Activated naive CD4-positive, alpha-beta T cell treated with anti-CD3 and anti-CD28 coated beads, Interleukin-2, amount 10 ng/mL, durations not matched to agents 7 days and 5 days (primary cell): ENCODE measurements around the gene WNK2.
A peak's percentile ranks its signal among the peaks of the same experiment; 100 is the strongest.
"Not testable (repeated sequence)": the region's sequence is repeated elsewhere in the genome, so short reads cannot be mapped to it uniquely, and the experiment has no call there.

Experiments
- CTCF ChIA-PET: fragments of 350-600 bp; sonication (Branson Sonifier 250); formaldehyde crosslinking; loops from one replicate; lab custom pipeline; 2021; ENCODE audit warnings: antibody characterized with exemption; lab: Charles Lee
- DNase-seq: peaks from one replicate; pipeline ENCODE4 v3.0.0-alpha.2; 2020
- H3K27ac Mint-ChIP-seq: one replicate; pipeline ENCODE4 v1.8.0; 2021; ENCODE audit warnings: mild to moderate bottlenecking, moderate library complexity, mixed read lengths
- H3K27me3 Mint-ChIP-seq: one replicate; pipeline ENCODE4 v1.8.0; 2021; ENCODE audit warnings: mild to moderate bottlenecking, mixed read lengths
- H3K36me3 Mint-ChIP-seq: one replicate; pipeline ENCODE4 v1.8.0; 2021; ENCODE audit warnings: mixed read lengths
- H3K4me1 Mint-ChIP-seq: one replicate; pipeline ENCODE4 v1.8.0; 2021; ENCODE audit warnings: mixed read lengths
- H3K4me3 Mint-ChIP-seq: one replicate; pipeline ENCODE4 v1.8.0; 2021; ENCODE audit warnings: mild to moderate bottlenecking, moderate library complexity, mixed read lengths
- H3K9me3 Mint-ChIP-seq: one replicate; pipeline ENCODE4 v1.8.0; 2021; ENCODE audit warnings: mixed read lengths

Gene WNK2

DNA sequence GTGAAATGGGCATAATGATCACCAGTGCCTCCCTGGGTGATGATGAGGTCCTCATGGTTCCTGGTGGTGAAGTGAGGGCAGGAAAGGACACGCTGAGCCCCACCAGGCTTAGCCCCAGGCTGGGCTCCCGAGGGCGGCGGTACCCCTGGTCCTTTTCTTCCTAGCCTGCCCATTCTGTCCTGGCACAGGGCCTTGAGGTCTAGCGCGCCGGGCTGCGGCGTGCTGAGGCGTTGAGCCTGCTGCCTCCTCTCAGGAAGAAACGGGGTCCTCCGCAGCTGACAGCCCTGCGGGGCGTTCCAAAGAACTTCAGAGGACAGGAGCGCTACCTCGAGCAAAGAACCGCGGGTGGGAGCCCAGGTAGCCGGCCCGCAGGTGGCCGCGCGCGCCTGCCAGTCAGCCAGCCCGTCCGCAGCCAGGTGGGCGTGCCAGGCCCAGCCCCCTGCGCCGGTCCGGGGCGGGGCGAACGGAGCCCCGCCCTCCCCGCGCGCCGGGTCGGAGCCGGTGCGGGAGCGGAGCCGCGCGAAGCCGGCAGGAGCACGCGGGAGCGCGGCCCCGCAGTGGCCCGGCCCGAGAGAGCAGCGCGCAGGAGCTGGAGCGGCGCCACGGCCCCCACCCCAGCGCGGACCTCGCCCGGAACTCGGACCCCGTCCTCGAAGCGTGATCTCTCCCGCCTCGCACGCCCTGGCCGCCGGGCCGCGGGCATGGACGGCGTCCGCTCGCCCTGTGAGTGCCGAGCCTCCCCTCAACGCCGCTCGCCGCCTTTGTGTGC, at the start of gene WNK2:
TSS of gene WNK2 (plus strand) at position 477 of the 769 bp plus-strand sequence. CDS start 791 bp downstream, outside the sequence.
- Mint-ChIP-seq H3K4me1 (peaks cover 14% of the 10 kb centered on the region), H3K4me3 (peak within 1 kb of the TSS; percentile 68), H3K36me3 (no peaks in the 10 kb centered on the region), H3K9me3 (no peaks in the 10 kb centered on the region), H3K27ac (peak within 1 kb of the TSS; percentile 55), H3K27me3 (peaks cover 92% of the 10 kb centered on the region)
- DNase-seq = peak; percentile 65
- CTCF ChIA-PET = interaction anchor here (1.6 kb wide), 1 partner anchor 10 kb away, joined by 3 read pairs; no protein-coding TSS in a partner anchor

DNA sequence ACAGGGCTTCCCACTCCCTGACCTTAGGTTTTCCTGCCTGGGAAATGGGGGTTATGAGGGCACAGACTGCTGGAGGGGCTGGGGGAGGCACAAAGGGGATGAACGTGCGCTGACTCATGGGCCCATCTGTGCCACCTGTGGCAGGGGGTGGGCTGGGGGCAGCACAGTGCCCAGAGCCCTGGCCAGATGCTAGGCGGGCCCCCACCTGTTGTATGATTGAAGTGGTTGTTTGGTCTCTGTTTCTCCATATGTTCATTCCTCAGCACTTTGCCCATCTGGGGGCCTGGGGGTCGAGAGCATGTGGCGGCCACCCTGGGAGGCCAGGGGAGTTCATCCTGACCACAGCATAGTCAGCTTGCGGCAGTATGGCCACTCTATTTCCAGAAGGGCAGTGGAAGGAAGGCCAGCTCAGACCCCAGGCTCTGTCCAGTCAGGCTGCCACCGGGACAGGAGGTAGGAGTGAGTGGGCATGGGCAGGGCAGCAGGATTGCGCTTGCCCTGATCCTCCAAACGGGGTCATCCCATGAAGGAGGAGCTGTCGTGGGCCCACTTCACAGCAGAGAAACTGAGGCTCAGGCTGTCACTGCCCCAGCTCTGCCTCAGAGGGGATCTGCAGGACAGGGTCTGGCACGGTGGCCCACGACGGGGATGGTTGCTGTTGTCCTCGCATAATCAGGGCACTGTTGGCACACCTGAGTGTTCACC, 49.0 kb upstream of the WNK2 start:
- no peak for DNase-seq
- peaks cover 4% of the 10 kb centered on the region for H3K36me3 Mint-ChIP-seq
- peak overlapping the region; percentile 76 for H3K4me3 Mint-ChIP-seq
- H3K4me1 Mint-ChIP-seq = peaks cover 63% of the 10 kb centered on the region
- H3K27me3 Mint-ChIP-seq = no peaks in the 10 kb centered on the region
- CTCF ChIA-PET = interaction anchor here (0.7 to 1.1 kb wide), 4 partner anchors 15 to 131 kb away, joined by 3 read pairs; no protein-coding TSS in a partner anchor
- peaks cover 4% of the 10 kb centered on the region for H3K9me3 Mint-ChIP-seq
- peak overlapping the region; percentile 89 for H3K27ac Mint-ChIP-seq

DNA sequence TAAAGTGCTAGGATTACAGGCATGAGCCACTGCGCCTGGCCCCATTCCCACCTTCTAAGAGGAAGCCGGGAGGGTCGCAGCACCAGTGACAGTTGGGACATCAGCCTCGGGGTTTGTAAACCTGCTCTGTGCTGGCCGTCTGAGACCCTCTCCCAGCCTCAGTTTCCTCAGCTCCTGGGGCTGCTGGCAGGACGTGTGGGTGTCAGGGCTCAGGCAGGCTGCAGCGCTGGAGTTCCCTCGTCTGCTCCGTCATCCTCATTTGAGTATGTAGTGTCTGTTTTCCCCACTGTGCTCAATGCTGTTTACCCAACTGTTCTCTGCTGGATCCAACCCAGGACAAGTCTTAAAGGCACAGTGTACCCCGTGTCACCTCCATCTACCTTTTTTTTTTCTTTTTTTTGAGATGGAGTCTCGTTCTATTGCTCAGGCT, 47.9 kb upstream of the WNK2 start:
- Mint-ChIP-seq H3K27me3 (no peaks in the 10 kb centered on the region), H3K4me3 (no peak overlapping the region), H3K36me3 (peaks cover 5% of the 10 kb centered on the region), H3K27ac (no peak overlapping the region), H3K4me1 (peaks cover 60% of the 10 kb centered on the region), H3K9me3 (peaks cover 4% of the 10 kb centered on the region)
- CTCF ChIA-PET = no interaction called here
- DNase-seq = no peak

DNA sequence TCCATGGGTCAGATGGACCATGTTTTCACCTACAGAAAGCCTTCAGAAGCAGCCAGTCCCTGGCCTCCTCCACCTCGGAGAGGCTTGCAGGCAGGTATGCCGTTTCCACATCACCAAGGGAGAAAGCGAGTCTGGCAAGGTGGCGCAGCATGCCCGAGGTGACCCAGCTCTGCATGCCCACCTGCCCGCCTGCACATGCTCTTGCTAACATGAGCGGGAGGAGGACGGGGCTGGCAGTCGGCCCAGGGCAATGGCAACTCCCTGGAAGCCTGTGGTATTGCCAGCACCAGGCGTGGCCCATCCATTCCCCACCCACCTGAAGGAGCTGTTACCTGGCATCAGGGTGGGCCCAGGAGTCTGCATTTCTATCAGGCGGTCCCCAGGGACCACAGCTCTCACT, 46.6 kb upstream of the WNK2 start:
- Mint-ChIP-seq H3K27me3 (no peaks in the 10 kb centered on the region), H3K36me3 (peaks cover 5% of the 10 kb centered on the region), H3K4me1 (peaks cover 52% of the 10 kb centered on the region), H3K4me3 (no peak overlapping the region), H3K27ac (no peak overlapping the region), H3K9me3 (peaks cover 4% of the 10 kb centered on the region)
- CTCF ChIA-PET = no interaction called here
- DNase-seq = no peak

DNA sequence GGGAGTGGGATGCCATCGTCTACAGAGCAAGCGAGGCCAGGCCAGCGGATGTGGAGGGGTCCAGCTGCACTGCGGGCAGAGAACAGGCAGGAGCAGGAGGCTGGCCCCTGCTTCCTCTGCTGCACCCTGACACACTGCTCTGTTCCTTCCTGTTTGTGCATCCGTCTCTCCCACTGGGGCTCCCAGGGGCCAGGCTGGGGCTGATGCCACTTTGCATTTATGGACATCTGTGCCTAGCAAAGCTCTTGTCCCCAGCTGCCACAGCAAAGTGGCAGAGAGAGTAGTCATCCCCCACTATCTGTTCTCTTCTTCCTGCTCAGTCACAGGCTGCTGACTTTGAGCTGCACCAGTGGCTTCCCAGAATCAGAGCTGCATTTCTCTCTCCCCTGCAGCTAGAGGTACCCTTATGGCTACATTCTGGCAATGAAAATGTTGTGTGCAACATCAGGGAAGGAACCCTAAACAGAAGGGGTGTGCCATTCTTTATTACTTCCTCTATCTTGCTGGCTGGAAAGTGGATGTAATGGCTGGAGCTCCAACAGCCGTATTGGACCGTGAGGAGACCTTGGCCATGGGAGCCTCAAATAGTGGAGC, 45.7 kb upstream of the WNK2 start:
- Mint-ChIP-seq H3K36me3 (peaks cover 3% of the 10 kb centered on the region), H3K27ac (peak overlapping the region; percentile 24), H3K27me3 (no peaks in the 10 kb centered on the region), H3K4me1 (peaks cover 51% of the 10 kb centered on the region), H3K9me3 (peaks cover 4% of the 10 kb centered on the region), H3K4me3 (no peak overlapping the region)
- CTCF ChIA-PET = interaction anchor here (1.9 kb wide), 1 partner anchor 16 kb away, joined by 5 read pairs; no protein-coding TSS in a partner anchor
- DNase-seq = no peak

DNA sequence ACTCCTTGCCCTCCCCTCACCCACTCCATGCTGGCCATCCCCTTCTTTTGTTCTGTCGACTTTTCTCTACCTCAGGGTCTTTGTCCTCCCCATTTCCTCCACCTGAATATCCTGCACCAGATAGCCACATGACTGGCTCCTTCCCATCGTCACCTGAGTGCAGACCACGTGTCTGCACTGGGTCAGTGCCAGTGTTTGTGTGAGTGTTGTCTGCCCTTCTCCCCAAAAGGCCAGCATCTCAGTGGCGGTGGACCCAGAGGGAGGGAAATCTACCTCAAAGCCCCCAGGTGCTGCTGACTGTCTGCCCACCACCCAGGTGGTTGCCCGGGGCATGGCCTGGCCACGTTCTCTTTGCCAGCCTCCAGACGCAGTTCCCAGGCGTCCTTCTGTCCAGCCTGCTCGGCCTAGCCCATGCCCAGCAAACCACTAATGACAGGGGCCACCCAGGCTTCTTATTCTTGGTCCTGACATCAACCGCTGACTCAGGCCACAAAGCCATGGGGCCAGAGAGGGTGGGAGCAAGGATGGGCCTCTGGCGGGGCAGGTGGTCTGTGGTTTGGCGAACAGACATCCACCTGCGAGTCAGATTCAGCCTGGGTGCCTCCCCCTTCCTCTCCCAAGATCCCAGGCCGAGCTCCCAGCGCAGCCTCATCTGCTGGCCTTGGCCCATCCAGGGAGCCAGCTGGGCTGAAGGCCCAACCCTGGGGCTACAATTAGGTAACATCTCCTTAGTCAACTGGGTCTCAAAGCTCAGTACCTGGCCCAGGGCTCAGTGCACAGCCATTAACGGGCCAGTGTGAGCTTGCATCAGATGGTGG, 44.4 kb upstream of the WNK2 start:
- Mint-ChIP-seq H3K27ac (no peak overlapping the region), H3K4me3 (no peak overlapping the region), H3K27me3 (no peaks in the 10 kb centered on the region), H3K9me3 (peaks cover 4% of the 10 kb centered on the region), H3K4me1 (peaks cover 59% of the 10 kb centered on the region), H3K36me3 (peaks cover 3% of the 10 kb centered on the region)
- DNase-seq = no peak
- CTCF ChIA-PET = interaction anchor here (1.3 to 1.9 kb wide), 3 partner anchors 14 to 31 kb away, joined by 4 to 5 read pairs (median 4); no protein-coding TSS in a partner anchor

DNA sequence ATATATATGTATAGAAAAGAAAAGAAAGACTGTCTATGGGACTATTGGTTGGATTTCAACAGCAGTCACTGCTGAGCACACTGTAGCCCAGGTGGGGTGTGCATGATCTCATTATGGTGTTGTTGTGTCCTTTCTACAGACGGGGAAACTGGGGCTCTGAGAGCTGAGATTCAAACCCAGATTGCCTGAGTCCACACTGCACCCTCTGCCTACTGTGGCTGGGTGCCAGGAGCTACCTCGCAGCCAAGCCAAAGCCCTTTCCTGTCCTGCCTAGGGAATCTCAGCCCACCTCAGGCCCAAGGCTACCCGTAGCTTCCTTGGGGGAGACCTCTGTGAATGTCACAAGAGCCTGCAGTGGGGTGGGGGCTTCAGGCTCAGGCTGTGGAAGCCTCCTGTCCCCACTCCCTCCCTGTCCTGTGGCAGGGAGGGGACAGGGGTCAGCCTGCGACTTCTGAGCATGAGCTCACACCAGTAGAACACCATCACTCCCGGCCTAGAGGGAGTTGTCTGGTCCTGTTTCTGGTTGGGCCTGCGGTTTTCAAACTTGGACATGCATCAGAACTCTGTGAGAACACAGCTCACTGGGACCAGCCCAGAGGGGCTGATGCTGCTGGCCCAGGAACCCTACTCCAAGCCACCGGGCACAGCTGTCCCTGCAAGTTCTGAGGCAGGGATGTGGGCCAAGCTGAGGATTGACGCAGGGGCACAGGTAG, 42.0 kb upstream of the WNK2 start:
- Mint-ChIP-seq H3K9me3 (peaks cover 16% of the 10 kb centered on the region), H3K27ac (no peak overlapping the region), H3K4me3 (no peak overlapping the region), H3K4me1 (peaks cover 67% of the 10 kb centered on the region), H3K27me3 (no peaks in the 10 kb centered on the region), H3K36me3 (peaks cover 14% of the 10 kb centered on the region)
- no peak for DNase-seq
- CTCF ChIA-PET = interaction anchor here (0.8 kb wide), 1 partner anchor 15 kb away, joined by 3 read pairs; no protein-coding TSS in a partner anchor

DNA sequence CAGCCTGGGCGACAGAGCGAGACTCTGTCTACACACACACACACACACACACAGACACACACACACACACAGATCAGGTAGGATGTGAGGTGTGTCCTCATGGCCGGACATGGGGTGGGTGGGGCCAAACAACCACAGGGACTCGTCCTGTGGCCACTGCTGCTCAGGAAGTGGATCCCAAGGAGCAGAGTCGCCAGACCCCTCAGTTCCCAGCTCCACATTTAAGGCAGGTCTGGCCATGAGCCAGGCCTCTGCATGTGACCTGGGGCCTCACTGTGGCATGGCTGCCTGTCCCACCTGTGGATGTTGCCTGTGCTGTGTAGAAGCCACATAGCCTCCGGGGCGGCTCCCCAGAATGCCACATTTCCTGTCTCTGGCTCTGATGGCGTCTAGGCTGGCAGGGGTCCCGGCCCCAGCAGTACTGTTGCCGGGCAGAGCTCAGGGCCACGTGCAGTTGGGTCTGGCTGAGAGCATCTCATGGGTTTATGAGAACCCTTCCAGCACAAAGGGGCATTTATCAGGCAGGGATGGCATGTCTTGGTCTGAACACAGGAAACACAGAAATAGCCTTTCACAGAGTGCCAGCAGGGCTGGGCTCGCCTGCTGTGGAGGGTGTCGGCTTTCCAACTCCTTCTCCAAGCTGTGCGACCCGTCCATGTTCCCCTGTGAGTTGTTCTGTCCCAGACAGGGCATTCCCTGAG, 40.0 kb upstream of the WNK2 start:
- DNase-seq = peak; percentile 80
- peaks cover 65% of the 10 kb centered on the region for H3K4me1 Mint-ChIP-seq
- CTCF ChIA-PET = interaction anchor here (1.5 to 3.4 kb wide), 2 partner anchors 10 to 35 kb away, joined by 6 to 12 read pairs; no protein-coding TSS in a partner anchor
- peaks cover 17% of the 10 kb centered on the region for H3K36me3 Mint-ChIP-seq
- H3K27me3 Mint-ChIP-seq = no peaks in the 10 kb centered on the region
- H3K4me3 Mint-ChIP-seq = peak overlapping the region; percentile 49
- H3K27ac Mint-ChIP-seq = peak overlapping the region; percentile 97
- H3K9me3 Mint-ChIP-seq = peaks cover 25% of the 10 kb centered on the region

DNA sequence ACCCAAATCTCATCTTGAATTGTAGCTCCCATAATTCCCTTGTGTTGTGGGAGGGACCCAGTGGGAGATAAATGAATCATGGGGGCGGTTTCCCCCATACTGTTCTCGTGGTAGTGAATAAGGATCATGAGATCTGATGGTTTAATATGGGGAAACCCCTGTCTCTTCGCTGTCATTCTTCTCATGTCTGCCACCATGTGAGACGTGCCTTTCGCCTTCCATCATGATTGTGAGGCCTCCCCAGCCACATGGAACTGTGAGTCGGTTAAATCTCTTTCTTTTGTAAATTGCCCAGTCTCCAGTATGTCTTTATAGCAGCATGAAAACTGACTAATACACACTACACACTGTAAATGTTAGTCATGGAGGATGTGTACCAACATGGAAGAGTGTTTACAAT, 37.2 kb upstream of the WNK2 start:
- not testable (repeated sequence) for DNase-seq, H3K4me3 Mint-ChIP-seq, H3K27me3 Mint-ChIP-seq
- Mint-ChIP-seq H3K9me3 (peaks cover 25% of the 10 kb centered on the region), H3K4me1 (peaks cover 75% of the 10 kb centered on the region), H3K36me3 (peaks cover 16% of the 10 kb centered on the region), H3K27ac (peak overlapping the region; percentile 60)
- CTCF ChIA-PET = interaction anchor here (3.4 kb wide), 1 partner anchor 7 kb away, joined by 12 read pairs; no protein-coding TSS in a partner anchor

DNA sequence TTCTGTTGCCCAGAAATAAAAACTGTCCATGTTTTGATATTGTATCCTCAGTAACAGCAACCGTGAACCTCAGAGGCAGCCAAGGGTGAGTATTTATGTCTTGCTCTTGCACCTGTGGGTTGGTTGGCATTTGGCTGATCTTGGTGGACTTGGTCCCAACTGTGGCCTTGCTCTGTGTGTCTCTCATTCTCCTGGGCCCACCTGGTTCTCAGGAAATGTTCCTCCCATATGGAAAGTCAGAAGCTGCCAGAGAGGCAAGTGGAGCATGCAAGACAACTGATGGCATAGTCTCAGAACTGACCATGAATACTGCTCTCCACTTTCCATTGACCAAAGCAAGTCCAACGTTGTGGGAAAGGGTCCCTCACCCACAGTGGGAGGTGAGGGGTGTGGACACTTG, 36.3 kb upstream of the WNK2 start:
- DNase-seq = no peak
- no peak overlapping the region for H3K4me3 Mint-ChIP-seq
- H3K27me3 Mint-ChIP-seq = no peaks in the 10 kb centered on the region
- peaks cover 25% of the 10 kb centered on the region for H3K9me3 Mint-ChIP-seq
- H3K27ac Mint-ChIP-seq = no peak overlapping the region
- CTCF ChIA-PET = no interaction called here
- H3K4me1 Mint-ChIP-seq = peaks cover 67% of the 10 kb centered on the region
- H3K36me3 Mint-ChIP-seq = peaks cover 16% of the 10 kb centered on the region

DNA sequence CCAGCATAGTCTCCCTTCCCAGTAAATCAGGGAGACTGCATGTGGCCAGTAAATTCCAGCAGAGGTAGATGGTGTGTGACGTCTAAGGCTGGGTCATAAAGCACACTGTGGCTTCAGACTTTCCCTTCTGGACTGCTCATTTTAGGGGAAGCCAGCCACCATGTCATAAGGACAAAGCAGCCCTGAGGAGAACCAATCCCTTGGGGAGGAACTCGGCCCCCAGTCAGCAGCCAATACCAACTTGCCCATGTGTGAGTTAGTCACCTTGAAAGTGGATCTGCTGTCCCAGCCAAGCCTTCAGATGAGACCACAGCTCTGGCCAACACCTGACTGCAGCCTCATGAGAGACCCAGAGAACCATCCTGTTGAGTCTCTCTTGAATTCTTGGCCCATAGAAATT, 35.2 kb upstream of the WNK2 start:
- H3K4me1 Mint-ChIP-seq = peaks cover 57% of the 10 kb centered on the region
- H3K27ac Mint-ChIP-seq = peak overlapping the region; percentile 85
- H3K4me3 Mint-ChIP-seq = peak overlapping the region; percentile 8
- H3K27me3 Mint-ChIP-seq = no peaks in the 10 kb centered on the region
- peaks cover 25% of the 10 kb centered on the region for H3K9me3 Mint-ChIP-seq
- CTCF ChIA-PET = no interaction called here
- no peak for DNase-seq
- peaks cover 16% of the 10 kb centered on the region for H3K36me3 Mint-ChIP-seq

DNA sequence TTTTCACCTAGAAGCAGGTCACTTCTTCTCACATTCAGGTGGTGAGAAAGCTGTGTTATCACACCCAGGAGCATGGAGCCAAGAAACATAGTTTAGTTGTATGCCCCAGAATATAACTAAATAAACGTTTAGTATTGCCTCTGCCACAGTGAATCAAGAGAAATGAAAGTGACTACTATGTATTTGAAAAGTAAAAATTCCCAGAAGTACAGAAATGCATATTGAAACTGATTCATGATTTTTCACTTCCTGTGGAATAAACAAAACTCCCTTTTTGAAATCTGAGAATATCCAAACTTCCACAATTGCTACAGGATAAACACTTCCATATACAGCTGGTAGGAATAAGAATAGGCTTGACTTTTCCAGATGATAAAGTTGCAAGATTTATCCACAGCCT, 34.6 kb upstream of the WNK2 start:
- CTCF ChIA-PET = no interaction called here
- H3K27me3 Mint-ChIP-seq = no peaks in the 10 kb centered on the region
- no peak for DNase-seq
- H3K36me3 Mint-ChIP-seq = peaks cover 16% of the 10 kb centered on the region
- peak overlapping the region; percentile 85 for H3K27ac Mint-ChIP-seq
- H3K4me1 Mint-ChIP-seq = peaks cover 51% of the 10 kb centered on the region
- peaks cover 25% of the 10 kb centered on the region for H3K9me3 Mint-ChIP-seq
- H3K4me3 Mint-ChIP-seq = peak overlapping the region; percentile 3
